ENCODE measurements around the gene HSBP1.

HSBP1 gene

GRCh38 chr16:83817022-83817421 is 9.2 kb downstream of the HSBP1 start:
- no peak for DNase-seq (ENCODE audit: low spot score)
- no peak for TF ChIP-seq CTCF (IDR thresholded peaks at IDR 0.05; ENCODE audit: extremely low read depth, insufficient read depth, missing control alignments)
- in situ Hi-C loops (cut with MboI; ENCODE audit: low pct_unique_long_range_greater_than_20kb, low sequenced_read_pairs, unreplicated experiment): no loop called here

- in situ Hi-C loops (cut with MboI; ENCODE audit: low pct_unique_long_range_greater_than_20kb, low sequenced_read_pairs, unreplicated experiment): no loop called here
- TF ChIP-seq CTCF (IDR thresholded peaks at IDR 0.05; ENCODE audit: extremely low read depth, insufficient read depth, missing control alignments): no peak
- DNase-seq (ENCODE audit: low spot score): no peak
These were observed 10.5 kb downstream of the HSBP1 start for GRCh38 chr16:83818276-83818675.

- in situ Hi-C loops (cut with MboI; ENCODE audit: low pct_unique_long_range_greater_than_20kb, low sequenced_read_pairs, unreplicated experiment): no loop called here
- TF ChIP-seq CTCF (IDR thresholded peaks at IDR 0.05; ENCODE audit: extremely low read depth, insufficient read depth, missing control alignments): no peak
- no peak for DNase-seq (ENCODE audit: low spot score)
These were observed 11.6 kb downstream of the HSBP1 start for GRCh38 chr16:83819361-83819760.

GRCh38 chr16:83826146-83826913 is 18.6 kb downstream of the HSBP1 start:
- peak; percentile 94 for TF ChIP-seq CTCF (IDR thresholded peaks at IDR 0.05; ENCODE audit: extremely low read depth, insufficient read depth, missing control alignments)

GRCh38 chr16:83830091-83830768 is 22.5 kb downstream of the HSBP1 start:
- no peak for DNase-seq (ENCODE audit: low spot score)
- no peak for TF ChIP-seq CTCF (IDR thresholded peaks at IDR 0.05; ENCODE audit: extremely low read depth, insufficient read depth, missing control alignments)
- in situ Hi-C loops (cut with MboI; ENCODE audit: low pct_unique_long_range_greater_than_20kb, low sequenced_read_pairs, unreplicated experiment): no loop called here

More at GRCh38 chr16:83826146-83826913, 18.6 kb downstream of the HSBP1 start:
- DNase-seq (ENCODE audit: low spot score): peak; percentile 88
- in situ Hi-C loops (cut with MboI; ENCODE audit: low pct_unique_long_range_greater_than_20kb, low sequenced_read_pairs, unreplicated experiment): no loop called here

GRCh38 chr16:83830769-83831455 is 23.1 kb downstream of the HSBP1 start:
- no peak for DNase-seq (ENCODE audit: low spot score)
- in situ Hi-C loops (cut with MboI; ENCODE audit: low pct_unique_long_range_greater_than_20kb, low sequenced_read_pairs, unreplicated experiment): no loop called here

More at GRCh38 chr16:83830769-83831455, 23.1 kb downstream of the HSBP1 start:
- TF ChIP-seq CTCF (IDR thresholded peaks at IDR 0.05; ENCODE audit: extremely low read depth, insufficient read depth, missing control alignments): no peak

Data from GM13977 (cell line).